Lower leg skin (tissue), 3 donors: Measurements from ENCODE around the gene CLASP1.

Experiments used
- POLR2A ChIP-seq, 2 donors: fragments of 450-650 bp; IDR thresholded peaks; one replicate each; pipeline ENCODE4 v1.6.1; 2016 to 2017; ENCODE audit warnings: antibody characterized with exemption in 2 of 2, mild to moderate bottlenecking in 1 of 2, moderate library complexity in 1 of 2
- TF ChIP-seq, protein P1 (sequence below), 3 donors: fragments of 450-650 bp; IDR thresholded peaks; one replicate each; pipeline ENCODE4 v1.5.1; 2016; ENCODE audit warnings: antibody characterized with exemption in 3 of 3, mild to moderate bottlenecking in 3 of 3, moderate library complexity in 2 of 3

- TF ChIP-seq, protein P1, sequence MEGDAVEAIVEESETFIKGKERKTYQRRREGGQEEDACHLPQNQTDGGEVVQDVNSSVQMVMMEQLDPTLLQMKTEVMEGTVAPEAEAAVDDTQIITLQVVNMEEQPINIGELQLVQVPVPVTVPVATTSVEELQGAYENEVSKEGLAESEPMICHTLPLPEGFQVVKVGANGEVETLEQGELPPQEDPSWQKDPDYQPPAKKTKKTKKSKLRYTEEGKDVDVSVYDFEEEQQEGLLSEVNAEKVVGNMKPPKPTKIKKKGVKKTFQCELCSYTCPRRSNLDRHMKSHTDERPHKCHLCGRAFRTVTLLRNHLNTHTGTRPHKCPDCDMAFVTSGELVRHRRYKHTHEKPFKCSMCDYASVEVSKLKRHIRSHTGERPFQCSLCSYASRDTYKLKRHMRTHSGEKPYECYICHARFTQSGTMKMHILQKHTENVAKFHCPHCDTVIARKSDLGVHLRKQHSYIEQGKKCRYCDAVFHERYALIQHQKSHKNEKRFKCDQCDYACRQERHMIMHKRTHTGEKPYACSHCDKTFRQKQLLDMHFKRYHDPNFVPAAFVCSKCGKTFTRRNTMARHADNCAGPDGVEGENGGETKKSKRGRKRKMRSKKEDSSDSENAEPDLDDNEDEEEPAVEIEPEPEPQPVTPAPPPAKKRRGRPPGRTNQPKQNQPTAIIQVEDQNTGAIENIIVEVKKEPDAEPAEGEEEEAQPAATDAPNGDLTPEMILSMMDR (IDR thresholded peaks at IDR 0.05), result no peak
- TF ChIP-seq POLR2A (IDR thresholded peaks at IDR 0.05), result no peak
Measured at GRCh38 chr2:121505005-121505404, 144.3 kb downstream of the CLASP1 start.
